GM18861 (cell line): ENCODE results near the gene KCP.

ENCODE experiments used
- ATAC-seq: cut with Tn5 transposase; IDR thresholded peaks from one replicate; pipeline ENCODE4 v1.9.1; 2021; ENCODE audit not compliant: unreplicated experiment

Gene KCP

DNA sequence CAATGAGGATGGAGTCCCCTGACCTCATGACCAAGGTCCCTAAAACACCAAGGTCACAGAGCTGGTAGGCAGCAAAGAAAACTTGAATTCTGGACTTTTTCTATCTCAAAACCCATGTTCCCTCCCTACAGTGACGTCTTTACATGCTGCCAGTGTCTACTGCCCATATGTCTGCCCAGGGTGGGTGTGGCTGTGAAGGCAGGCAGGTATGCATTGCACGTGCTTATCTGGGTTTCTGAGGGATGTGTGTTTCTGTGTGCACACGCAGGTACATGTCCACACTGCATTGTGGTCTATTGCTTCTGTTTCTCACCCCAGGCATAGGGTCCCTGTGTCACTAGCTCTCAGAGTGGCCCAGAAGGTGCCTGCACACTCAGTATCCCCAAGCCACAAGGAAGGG lies 34.4 kb downstream of the KCP start:
- ATAC-seq, result no peak

DNA sequence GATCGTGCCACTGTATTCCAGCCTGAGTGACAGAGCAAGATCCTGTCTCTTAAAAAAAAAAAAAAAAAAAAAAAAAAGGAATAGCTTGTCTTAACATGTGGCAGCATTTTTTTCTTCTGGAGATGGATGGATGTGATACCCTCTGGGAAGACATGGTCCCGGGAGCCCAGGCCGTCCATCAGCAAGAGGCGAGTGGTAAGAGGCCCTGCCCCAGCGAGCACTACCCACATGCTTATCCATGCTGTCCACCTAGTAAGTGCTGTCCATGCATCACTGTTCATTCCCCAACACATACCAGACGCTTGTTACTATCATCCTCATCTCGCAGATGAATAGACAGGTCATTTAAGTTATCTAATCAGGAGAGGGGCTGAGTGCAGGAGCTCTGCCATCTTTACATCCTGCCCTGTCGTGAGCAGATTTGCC lies 35.0 kb downstream of the KCP start:
- ATAC-seq, result no peak

DNA sequence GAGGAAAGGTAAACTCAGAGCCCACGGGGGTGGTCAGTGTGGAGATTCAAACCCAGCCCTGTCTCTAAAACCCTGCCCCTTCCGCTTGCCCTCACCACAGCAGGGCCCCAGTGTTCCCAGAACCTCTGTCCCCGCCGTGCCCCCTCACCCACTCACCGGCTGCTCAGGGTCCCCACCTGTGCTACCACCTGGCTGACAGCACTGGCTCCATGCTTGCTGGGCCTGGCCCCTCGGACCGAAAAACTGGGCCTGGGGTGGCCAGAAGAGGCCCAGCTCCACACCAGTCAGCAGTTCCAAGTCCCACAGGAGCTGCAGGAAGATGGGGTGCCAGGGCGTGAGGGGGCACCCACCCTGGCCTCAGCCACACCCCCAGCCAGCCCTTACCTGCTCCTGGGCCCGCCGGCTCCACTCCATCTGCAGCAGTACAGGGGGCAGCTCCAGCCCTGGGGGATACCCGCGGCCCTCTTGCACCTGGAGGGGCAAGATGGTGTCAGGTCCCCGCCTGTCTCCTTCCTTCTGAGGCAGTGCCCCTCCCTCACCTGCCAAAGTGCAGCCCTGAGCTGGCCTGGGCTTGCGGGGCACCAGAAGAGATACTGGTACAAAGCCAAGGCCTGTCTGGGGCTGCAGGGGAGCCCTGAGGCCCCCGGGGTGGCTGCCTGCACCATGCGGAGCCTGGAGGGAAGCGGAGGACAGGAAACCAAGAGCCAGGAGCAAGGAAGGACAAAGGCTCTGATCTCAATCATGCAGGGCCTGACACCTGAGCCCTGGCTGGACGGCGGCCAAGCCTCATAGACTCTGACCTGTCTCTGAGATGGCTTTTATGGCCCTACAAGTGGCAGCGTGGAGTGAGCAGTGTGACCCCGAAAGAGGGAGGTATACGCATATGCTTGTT lies 36.1 kb downstream of the KCP start:
- no peak for ATAC-seq

DNA sequence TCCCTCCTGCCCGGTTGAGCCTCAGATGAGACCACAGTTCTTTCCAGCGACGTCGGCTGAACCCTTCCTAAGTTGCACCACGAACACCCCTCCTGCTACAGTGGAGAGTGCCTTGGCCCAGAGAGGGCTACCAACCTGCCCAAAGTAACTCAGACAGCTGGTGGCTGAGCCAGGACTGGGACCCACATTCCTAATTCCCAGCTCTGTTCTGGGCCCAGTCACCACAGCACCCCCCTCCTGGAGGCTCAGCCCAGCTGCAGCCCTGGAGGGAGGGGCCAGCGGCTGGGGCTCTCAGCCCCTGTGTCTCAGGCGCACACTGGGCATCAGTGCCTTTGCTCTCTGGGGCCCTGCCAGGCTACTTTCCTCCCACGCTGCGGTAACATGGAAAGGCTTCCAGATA lies 37.3 kb downstream of the KCP start:
- ATAC-seq, result no peak

DNA sequence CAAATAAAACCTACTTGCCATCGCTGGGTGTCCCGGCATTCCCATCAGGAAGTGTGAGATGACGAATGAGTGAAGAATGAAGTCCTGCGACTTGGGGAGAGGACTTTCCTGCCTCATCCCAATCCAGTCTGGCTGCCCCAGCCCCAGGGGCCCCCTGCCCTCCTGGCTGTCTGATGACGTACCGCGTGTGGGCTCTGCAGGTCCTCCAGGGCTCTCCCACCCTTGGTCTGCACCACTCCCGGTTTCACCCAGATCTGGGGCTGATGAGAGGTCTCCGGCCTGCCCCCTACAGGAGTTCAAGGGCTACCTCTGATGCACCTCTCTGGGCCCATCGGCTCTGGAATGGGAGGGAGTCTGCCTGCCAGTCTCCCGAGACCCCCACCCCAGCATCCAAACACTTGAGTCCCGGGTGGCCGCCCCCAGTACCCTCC lies 38.1 kb downstream of the KCP start:
- ATAC-seq, result no peak

DNA sequence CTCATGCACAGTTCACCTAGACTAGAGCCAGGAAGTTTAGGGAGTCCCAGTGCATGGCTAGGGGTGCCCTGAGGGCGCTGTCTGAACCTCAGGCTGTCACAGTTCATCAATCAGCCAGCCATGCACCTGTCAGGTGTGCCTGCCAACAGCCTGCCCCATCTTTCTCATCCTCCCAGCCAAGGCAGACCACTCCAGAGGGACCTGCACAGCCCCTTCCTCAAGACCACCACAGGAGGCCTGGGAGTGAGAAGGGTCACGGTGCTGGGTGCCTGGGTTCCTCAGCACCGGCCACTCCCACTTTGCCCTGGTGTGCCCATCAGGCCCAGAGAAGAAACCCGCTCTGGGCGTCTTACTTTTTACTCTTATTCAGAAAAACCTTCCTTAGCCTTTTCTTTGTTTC lies 39.5 kb downstream of the KCP start:
- ATAC-seq, result no peak

DNA sequence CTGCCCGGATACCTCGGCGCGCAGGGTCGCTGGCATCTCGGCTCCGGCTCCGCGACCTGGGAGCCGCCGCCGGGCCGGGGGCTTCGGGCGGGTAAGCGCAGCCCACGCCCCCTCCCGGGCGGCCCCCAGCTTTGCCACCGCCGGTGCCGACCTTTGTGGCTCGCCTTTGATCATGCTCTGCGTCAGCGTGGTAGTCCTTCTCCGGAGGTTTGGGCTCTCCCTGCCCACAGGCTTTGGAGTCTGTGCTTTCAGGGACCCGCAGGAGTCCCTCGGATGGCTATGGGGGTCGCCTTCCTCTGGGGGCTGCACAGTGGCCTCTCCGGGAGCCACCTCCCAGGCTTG lies 40.6 kb downstream of the KCP start:
- ATAC-seq, result peak; percentile 14

DNA sequence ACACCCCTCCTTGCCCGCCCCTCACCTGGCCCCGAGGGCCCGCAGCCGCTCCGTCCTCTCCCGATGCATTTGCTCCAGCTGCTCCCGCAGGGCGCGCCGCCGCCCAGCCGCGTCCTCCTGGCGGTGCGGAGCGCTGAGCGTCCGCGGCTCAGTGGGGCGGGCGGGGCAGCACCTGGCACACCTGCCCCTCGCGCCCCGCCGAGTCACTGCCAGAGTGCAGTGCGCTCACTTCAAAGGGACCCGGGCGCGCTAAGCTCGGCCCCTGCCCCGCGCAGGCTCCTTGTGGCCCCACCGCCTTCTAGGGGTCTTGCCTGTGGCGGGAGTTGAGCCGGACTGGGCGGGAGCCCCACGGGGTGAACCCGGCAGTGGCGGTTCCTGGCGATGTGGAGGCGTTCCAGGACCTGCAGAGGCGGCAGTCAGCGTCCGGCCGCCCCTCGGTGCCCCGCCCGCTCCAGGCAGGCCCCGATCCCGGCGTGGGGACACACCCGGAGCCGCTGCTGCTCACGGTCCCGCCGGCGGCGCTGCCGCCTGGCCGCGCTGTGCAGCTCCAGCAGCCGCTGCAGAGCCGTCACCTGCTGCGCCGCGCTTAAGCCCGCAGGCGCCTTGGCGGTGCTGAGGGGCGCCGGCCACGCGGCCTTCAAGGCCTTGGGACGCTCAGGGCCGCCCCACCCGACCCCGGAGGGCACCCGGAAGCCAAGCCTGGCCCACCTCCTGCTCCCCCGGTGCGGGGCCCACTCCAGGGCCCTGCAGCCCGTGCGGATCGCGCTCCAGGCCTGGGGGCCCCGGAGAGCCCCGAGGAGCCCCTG lies 41.2 kb downstream of the KCP start:
- ATAC-seq, result peak; percentile 65

DNA sequence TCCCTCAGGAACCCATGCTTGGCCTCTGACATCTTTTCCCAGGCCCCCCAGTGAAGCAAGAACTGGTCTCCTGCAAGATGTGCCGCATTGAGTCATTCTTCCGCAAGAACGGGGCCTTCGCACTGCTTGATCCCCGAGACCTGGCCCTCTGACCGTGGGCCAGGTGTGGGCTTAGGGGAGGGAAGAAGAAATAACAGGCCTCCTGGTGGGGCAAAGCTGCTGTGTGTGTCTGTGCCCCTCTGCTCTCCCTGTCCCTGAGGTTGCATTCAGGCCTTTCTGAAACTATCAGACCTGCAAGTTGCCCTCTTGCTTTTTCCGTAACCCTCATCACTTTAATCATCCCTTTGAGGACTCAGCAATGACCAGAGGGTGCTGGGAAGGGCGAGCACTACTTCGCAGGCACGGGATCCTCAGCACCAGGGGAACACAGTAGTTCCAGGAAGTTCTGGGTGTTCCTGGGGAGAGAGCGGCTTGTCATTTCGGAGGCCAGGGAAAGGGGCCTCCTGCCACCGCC lies 41.8 kb downstream of the KCP start:
- ATAC-seq, result no peak

DNA sequence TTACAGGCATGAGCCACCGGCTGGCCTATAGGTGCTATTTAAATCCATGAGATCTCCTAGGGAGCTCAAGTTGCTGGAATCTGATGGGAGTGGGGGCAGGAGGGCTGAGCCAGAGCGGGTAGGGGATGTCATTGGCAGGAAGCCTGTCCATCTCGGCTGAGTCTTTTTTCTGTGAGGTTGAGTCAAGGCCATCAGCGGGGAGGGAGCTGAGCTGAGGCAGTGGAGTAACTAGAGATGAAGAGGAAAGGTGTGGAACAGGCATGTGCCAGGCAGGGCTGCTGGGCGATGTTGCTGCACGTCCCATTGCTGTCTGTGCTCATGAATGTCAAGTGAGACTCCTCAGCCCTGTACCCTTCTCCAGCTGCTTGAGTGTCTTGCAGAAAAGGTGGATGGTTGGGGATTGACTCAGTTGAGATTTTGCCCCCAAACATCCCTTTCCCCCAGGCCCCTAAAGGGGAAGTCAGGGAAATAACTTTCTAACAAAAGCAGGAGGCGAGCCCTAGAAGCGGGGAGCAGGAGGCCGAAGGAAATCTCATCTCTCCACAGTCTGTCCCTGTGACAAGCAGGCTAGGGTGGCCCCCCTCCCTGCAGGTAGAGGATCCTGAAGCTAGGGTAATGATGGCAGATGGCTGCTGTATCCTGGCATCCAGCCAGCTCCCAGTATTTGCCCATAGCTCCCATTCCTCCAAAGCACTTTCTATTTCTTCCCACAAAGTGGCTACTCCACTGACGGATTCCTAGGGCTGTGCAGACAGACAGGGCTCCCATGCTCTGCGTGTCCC lies 42.5 kb downstream of the KCP start:
- ATAC-seq, result no peak

DNA sequence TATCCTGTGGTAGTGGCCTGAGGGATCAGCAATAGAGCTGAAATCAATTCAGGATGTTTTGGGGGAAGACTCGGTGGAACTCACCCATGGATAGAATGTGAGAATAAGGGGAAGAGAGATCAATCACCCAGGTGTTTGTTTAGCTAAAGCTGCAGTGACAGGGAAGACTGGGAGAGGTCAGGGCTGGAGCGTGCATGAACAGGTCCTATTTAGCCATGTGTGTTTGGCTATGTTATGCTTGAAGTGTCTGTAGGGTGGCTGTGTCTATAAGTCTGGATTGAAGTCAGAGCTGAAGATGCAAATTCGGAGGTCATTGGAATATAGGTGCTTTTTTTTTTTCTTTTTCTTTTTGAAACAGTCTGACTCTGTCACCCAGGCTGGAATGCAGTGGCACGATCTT lies 43.3 kb downstream of the KCP start:
- ATAC-seq, result no peak

DNA sequence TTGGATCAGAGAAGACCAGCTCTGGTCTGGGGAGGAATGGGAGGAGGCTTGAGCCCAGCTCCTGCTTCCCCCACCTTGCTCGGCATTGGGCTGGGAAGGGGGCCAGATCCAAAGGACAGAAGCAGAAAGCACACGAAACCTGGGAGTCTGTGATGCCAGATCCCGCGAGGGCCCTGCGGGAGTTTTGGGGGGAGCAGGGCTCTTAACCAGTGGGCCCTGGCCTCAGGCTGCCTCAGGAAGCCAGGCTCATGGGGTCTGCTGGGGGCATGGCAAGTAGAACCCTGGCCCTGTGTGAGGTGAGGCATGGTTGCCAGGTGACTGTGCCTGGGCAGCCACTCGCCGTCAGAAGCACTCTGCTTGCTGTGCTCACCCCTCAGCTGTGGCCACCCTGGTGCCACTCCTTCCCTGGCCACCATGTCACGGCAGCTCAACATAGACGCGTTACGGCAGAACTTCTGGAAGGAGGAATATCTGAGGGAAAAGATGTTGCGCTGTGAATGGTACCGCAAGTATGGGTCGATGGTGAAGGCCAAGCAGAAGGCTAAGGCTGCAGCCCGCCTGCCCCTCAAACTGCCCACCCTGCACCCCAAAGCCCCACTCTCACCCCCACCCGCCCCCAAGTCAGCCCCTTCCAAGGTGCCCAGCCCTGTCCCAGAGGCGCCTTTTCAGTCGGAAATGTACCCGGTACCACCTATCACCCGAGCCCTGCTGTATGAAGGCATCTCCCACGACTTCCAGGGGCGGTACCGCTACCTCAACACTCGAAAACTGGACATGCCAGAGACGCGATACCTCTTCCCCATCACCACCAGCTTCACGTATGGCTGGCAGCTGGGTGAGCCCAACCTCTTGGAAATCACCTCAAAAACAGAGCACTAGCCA lies 44.3 kb downstream of the KCP start:
- no peak for ATAC-seq

DNA sequence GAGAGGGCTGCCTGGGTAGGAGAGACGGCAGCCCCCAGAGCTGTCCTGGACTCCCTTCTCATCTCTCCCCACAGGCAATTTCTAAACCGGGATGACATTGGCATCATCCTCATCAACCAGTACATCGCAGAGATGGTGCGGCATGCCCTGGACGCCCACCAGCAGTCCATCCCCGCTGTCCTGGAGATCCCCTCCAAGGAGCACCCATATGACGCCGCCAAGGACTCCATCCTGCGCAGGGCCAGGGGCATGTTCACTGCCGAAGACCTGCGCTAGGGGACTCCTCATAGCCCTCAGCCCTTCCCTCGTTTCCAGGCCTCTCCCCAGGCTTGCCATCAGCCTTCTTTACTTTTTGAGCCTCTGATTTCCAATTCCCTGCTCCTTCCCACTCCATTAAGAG lies 45.2 kb downstream of the KCP start:
- ATAC-seq, result no peak

DNA sequence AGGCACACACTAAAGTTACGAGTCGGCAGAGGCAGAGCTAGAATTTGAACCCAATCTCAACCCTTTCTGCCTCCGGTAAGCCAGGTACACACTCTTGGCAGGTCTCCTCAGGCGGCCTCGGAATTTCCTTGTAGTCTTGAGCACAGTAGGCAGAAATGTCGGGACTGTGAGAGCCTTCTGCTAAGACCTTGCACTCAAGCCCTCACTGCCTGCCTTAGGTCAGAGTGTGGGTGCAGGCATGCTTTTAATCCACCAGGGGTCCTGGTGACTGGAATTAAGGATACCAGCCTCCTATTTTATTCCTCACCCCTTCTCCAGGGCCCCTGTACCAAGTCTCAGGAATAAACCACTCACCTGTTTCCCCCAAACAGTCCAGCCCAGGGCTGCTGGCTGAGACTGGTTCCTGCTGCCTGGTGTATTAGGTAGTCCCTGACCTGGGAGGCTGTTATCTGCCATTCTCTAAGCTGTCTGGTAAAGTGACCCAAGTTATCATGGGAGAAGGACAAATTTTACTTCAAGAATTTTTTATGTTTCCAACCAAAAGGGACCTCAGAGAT lies 47.0 kb downstream of the KCP start:
- ATAC-seq, result peak; percentile 38

DNA sequence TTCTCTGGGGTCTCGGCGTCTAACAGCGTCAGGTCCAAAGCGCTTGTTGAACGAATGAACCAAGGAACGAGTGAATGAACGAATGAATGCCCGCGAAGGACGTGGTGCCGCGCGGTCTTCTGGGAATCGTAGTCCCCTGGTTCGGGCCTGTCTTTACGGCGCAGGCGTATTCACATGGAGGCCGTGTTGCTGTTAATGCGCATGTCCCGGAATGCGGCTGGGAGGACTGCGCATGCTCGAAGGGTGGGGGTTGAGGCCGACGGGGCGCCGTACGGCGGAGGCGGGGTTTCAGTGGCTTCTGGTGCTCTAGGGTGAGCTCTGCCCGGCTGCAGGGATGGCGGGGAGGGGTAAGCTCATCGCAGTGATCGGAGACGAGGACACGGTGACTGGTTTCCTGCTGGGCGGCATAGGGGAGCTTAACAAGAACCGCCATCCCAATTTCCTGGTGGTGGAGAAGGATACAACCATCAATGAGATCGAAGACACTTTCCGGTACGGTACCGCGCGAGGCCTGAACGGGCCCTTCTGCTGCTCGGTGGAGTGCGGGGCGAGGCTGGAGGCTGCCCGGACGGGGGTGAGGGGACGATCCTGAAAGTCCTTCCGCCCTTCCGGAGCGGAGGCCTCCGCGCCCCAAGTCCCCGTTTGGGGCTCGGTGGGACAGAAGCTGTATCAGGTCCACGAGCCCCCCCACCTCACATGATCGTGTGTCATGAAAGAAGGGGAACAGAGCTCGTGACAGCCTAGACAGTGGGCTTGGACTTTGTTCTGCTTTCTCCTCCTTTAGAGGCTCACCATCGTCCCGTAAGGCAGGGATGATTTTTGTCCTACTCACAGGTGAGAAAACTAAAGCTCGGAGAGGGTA lies 47.7 kb downstream of the KCP start, which contains the start of gene ATP6V1F:
TSS of gene ATP6V1F (plus strand) at position 286 of the 862 bp plus-strand sequence. CDS start at position 335, 49 bp downstream.
- ATAC-seq, result peak; percentile 81

DNA sequence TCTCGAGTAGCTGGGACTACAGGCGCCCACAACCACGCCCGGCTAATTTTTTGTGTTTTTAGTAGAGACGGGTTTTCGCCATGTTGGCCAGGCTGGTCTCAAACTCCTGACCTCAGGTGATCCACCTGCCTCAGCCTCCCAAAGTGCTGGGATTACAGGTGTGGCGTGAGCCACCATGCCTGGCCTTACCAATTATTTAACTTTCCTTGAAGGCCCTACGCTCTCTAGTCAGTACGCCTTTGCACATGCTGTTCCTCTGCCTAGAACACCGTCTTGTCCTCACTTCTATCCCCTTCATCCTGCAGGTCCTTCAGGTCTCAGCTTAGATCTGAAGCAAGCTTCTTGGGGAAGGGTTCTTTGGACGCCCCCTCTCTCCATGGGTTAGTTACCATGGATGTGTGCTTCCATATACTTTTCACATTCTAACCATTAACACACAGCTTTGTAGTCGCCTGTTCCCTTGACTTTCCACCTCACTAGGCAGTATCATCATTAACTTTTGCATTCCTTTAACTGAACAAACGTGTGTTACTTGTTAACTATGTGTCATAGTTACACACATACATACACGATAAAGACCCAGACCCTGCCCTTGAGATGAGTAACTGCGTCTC lies 48.4 kb downstream of the KCP start:
- ATAC-seq, result no peak

DNA sequence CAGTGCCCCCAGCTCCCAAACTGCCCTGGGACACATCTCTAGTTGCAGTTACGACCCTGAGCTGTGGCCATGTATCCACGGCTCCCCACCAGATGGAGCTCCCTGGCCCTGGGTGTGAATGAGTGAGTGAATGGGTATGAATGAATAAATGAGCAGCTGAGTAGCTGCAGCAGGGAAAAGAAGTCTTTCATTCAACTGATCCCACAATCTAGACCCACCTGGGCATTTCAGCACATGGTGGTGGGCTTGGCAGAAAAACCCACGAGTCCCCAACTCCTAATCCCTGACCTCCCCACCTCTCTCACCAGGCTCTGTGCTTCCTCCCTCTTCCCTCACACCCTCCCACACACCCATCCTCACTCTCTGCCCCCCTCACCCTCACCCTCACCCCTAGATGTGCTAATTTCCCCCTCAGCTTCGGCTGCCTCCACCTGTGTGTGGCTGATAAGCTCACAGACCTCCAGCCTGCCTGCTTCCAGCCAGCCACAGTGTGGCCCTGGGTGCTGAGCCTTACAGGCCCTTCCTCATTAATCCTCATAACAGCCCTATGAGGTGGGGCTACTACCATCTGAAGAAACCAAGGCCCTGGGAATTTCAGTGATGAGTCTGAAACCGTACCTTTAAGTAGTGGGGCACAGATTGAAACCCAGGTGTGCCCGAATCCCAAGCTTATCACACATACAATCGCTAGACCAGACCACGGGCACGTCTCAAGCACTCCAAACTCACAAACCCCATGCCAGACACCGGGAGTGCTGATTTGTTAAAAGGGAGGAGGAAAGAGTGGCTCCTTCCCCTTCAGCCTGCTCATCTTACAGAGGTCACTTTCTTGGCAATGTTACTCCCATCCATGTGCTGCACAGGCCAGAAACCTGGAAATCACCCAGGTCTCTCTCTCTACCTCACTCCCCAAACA lies 50.1 kb downstream of the KCP start:
- ATAC-seq, result no peak
